ENCODE data around the gene MYO16.

The MYO16 gene

DNA sequence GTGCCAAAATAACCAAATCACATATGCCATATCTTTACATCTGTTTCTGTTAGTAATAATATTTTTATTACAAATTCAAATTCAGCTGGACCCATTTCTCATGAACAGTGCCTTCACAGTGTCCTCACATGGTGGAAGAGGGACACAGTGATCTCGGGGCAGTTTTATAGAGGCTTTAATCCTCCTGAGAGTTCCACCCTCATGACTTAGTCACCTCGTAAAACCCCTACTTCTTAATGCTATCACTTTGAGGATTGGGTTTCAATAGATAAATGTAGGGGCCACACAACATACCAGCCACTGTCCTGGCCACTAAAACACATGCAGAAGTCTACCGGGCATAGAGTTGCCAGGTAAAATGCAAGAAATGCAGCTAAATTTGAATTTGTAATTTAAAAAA is 201.5 kb downstream of the MYO16 start:
- TF ChIP-seq, protein P1, sequence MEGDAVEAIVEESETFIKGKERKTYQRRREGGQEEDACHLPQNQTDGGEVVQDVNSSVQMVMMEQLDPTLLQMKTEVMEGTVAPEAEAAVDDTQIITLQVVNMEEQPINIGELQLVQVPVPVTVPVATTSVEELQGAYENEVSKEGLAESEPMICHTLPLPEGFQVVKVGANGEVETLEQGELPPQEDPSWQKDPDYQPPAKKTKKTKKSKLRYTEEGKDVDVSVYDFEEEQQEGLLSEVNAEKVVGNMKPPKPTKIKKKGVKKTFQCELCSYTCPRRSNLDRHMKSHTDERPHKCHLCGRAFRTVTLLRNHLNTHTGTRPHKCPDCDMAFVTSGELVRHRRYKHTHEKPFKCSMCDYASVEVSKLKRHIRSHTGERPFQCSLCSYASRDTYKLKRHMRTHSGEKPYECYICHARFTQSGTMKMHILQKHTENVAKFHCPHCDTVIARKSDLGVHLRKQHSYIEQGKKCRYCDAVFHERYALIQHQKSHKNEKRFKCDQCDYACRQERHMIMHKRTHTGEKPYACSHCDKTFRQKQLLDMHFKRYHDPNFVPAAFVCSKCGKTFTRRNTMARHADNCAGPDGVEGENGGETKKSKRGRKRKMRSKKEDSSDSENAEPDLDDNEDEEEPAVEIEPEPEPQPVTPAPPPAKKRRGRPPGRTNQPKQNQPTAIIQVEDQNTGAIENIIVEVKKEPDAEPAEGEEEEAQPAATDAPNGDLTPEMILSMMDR (IDR thresholded peaks at IDR 0.05; ENCODE audit: low read length, missing control alignments): no peak
- DNase-seq (ENCODE audit: low read depth): no peak
- H3K4me3 ChIP-seq (replicated peaks; ENCODE audit: low read depth, low read length): no peak overlapping the region

DNA sequence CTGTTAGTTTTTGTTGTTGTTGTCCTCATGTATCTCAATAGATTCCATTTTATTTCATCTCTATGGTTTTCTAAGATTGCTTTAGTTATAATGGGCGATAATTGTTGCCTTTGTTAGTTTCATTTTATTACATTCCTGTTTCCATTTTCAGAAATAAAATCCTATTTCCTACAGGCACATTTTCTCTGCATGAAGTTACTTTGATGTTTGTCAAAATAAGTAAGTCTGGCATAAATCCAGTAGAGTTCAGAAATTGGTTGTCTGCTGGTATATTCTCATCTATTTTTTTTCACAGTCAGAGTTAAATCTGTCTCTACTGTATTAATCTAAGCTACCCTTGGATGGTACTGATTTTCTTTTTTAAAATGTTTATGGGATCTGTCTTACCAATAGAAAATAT is 204.1 kb downstream of the MYO16 start:
- no peak overlapping the region for H3K4me3 ChIP-seq (replicated peaks; ENCODE audit: low read depth, low read length)
- TF ChIP-seq, protein P1 (IDR thresholded peaks at IDR 0.05; ENCODE audit: low read length, missing control alignments): no peak
- DNase-seq (ENCODE audit: low read depth): no peak

DNA sequence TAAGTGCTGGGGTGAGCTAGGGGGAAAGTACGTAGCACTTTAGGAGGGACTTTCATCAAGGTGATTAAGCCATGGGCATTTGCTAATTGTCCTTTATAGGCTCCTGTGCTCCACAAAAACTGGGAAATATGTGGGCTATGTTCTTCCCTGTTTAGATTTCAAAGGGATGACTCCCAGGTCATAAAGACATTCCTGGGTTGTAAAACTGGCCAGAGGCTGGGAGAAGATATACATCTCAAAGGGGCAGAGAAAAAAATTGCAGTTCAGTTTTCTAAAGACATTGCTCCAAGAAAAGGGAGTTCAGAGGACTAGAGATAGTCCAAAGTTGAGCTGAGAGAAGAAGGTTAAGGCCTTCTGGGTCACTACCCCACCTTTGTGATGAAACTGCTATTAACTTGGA is 204.8 kb downstream of the MYO16 start:
- DNase-seq (ENCODE audit: low read depth): no peak
- TF ChIP-seq, protein P1 (IDR thresholded peaks at IDR 0.05; ENCODE audit: low read length, missing control alignments): no peak
- H3K4me3 ChIP-seq (replicated peaks; ENCODE audit: low read depth, low read length): no peak overlapping the region

DNA sequence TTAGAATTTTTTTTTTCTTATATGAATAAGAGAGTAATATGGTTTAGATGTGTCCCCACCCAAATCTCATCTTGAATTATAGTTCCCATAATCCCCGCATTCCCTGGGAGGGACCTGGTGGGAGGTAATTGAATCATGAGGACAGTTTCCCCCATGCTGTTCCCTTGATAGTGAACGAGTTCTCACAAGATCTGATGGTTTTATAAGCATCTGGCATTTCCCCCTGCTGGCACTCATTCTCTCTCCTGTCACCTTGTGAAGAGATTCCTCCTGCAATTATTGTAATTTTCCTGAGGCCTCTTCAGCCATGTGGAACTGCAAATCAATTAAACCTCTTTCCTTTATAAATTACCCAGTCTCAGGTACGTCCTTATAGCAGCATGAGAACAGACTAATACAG is 205.7 kb downstream of the MYO16 start:
- TF ChIP-seq, protein P1 (IDR thresholded peaks at IDR 0.05; ENCODE audit: low read length, missing control alignments): no peak
- DNase-seq (ENCODE audit: low read depth): no peak
- H3K4me3 ChIP-seq (replicated peaks; ENCODE audit: low read depth, low read length): no peak overlapping the region

DNA sequence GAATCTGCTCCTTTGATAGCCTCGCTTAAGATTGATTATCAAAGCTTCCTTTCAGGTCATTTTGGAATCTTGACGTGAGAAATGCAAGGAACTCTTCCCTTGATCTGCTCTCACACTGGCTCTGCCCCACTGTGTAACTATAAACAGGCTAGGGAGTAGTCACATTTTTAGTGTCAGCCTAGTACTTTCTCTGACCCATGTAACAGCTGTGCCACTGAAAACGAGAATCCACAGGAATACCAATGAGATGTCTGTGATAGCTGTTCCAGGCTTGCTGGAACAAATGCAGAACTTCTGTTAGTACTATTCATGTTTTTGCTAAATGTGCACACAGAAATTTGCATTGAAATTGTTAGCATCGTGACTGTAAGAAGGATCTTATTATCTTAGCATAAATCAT is 221.3 kb downstream of the MYO16 start:
- H3K4me3 ChIP-seq (replicated peaks; ENCODE audit: low read depth, low read length): no peak overlapping the region
- no peak for DNase-seq (ENCODE audit: low read depth)
- TF ChIP-seq, protein P1 (IDR thresholded peaks at IDR 0.05; ENCODE audit: low read length, missing control alignments): no peak

DNA sequence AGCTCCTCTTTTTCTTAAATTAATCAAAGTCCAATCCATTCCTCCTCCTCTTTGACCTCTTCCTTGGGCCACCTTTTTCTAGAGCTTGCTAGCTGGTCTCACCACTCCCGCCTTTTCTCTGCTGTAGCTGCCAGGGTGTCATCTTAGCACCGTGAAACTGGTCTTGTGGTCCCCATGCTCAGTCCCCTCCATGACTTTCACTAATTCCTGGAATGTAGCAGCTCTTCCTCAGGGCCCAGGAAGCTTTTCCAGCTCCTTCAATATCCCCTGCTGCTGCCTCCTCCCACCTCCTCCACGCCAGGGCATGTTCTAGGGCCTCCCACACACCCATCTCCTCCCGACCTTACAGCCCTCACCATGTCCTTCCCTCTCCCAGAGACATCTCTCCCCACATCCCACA is 222.2 kb downstream of the MYO16 start:
- DNase-seq (ENCODE audit: low read depth): no peak
- H3K4me3 ChIP-seq (replicated peaks; ENCODE audit: low read depth, low read length): no peak overlapping the region
- TF ChIP-seq, protein P1 (IDR thresholded peaks at IDR 0.05; ENCODE audit: low read length, missing control alignments): no peak

DNA sequence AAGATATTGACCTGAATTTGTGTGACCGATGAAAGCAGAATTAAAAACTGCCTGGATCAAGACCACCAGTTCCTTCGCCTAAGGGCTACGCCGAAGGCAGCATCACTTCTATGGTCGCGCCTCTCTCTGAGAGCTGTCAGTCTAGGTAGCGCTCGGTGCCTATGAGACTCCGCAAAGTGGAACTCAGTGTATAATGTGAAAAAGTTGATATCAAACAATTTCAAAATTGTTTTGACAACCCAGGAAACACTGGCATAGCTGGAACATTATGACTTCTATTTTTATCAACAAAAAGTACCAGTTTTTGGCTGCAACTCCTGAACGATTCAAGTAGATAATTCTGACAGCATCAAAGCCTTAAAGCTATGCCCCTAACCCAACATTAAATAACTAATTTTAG is 223.6 kb downstream of the MYO16 start:
- TF ChIP-seq, protein P1 (IDR thresholded peaks at IDR 0.05; ENCODE audit: low read length, missing control alignments): no peak
- no peak for DNase-seq (ENCODE audit: low read depth)
- no peak overlapping the region for H3K4me3 ChIP-seq (replicated peaks; ENCODE audit: low read depth, low read length)

All from fibroblast of pulmonary artery (primary cell).